ENCODE measurements around the gene ZSCAN23.

DNA sequence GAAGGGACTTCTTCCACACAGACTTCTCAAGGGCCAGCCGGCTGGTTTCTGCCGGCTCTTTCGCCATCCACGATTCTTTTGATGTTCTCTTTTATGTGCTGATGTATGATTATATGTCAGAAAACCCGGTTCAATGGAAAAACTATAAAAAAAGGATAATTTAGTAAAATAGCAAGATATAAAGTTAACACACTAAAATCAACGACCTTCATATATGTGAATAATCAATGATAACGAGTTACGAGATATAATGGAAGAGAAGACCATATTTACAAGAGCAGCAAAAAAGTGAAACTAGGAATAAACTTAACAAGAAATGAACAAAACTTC is 43.2 kb downstream of the ZSCAN23 start:
- TF ChIP-seq, protein P1, sequence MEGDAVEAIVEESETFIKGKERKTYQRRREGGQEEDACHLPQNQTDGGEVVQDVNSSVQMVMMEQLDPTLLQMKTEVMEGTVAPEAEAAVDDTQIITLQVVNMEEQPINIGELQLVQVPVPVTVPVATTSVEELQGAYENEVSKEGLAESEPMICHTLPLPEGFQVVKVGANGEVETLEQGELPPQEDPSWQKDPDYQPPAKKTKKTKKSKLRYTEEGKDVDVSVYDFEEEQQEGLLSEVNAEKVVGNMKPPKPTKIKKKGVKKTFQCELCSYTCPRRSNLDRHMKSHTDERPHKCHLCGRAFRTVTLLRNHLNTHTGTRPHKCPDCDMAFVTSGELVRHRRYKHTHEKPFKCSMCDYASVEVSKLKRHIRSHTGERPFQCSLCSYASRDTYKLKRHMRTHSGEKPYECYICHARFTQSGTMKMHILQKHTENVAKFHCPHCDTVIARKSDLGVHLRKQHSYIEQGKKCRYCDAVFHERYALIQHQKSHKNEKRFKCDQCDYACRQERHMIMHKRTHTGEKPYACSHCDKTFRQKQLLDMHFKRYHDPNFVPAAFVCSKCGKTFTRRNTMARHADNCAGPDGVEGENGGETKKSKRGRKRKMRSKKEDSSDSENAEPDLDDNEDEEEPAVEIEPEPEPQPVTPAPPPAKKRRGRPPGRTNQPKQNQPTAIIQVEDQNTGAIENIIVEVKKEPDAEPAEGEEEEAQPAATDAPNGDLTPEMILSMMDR (conservative IDR thresholded peaks at IDR 0.05 in 1 of 2, IDR thresholded peaks at IDR 0.05 in 1 of 2; ENCODE audit: low read depth in 1 of 2, low read length in 2 of 2) = no peak
- no peak for TF ChIP-seq EZH2 (IDR thresholded peaks at IDR 0.05; ENCODE audit: low read length, missing control alignments)
